HepG2 (cell line): ENCODE measurements around the gene SEC14L1. TPM values are rescaled to one million over a fixed set of nuclear protein-coding genes. Genes with fewer than 3 reads are reported as not detected.

Experiments used
- BORCS8-MEF2B ChIP-seq: sonication (generic); formaldehyde crosslinking; IDR thresholded peaks from 2 replicates; pipeline ENCODE4 v1.8.0; 2022; ENCODE audit warnings: mild to moderate bottlenecking, missing genetic modification reagents
- CEBPG ChIP-seq: IDR thresholded peaks from 2 replicates; pipeline ENCODE4 v1.6.1; 2016
- EP300 ChIP-seq, 3 experiments: sonication (generic) in 1 of 3; formaldehyde crosslinking in 1 of 3; IDR thresholded peaks; 2 replicates each; pipeline versions ENCODE4 v1.5.1 to v1.6.1; 2011 to 2020; ENCODE audit warnings: low read depth in 2 of 3, low read length in 2 of 3, borderline replicate concordance in 1 of 3, improper control_type of control experiment in 1 of 3, mild to moderate bottlenecking in 1 of 3, missing genetic modification reagents in 1 of 3, moderate library complexity in 1 of 3
- GATAD1 ChIP-seq: IDR thresholded peaks from 2 replicates; pipeline ENCODE4 v1.6.1; 2016; ENCODE audit warnings: missing genetic modification reagents, missing compliant biosample characterization
- KLF15 ChIP-seq: sonication (generic); formaldehyde crosslinking; IDR thresholded peaks from 2 replicates; pipeline ENCODE4 v1.8.1; 2023; ENCODE audit warnings: borderline replicate concordance, mild to moderate bottlenecking, inconsistent platforms, missing genetic modification reagents, mixed read lengths
- PAF1 ChIP-seq: IDR thresholded peaks from 2 replicates; pipeline ENCODE4 v1.6.1; 2016; ENCODE audit warnings: missing genetic modification reagents, missing compliant biosample characterization
- TBL1XR1 ChIP-seq: fragments of 150-350 bp; IDR thresholded peaks from 2 replicates; pipeline ENCODE4 v1.6.1; 2014; ENCODE audit warnings: borderline replicate concordance, low read length; ENCODE audit not compliant: partially characterized antibody
- ZMYM3 ChIP-seq: sonication (generic); formaldehyde crosslinking; IDR thresholded peaks from 2 replicates; pipeline ENCODE4 v1.5.1; 2020; ENCODE audit warnings: mild to moderate bottlenecking, missing genetic modification reagents
- ZNF329 ChIP-seq: sonication (generic); formaldehyde crosslinking; IDR thresholded peaks from 2 replicates; pipeline ENCODE4 v1.9.0; 2021; ENCODE audit warnings: low read depth, mild to moderate bottlenecking, missing genetic modification reagents
- ZNF335 ChIP-seq: sonication (generic); formaldehyde crosslinking; IDR thresholded peaks from 2 replicates; pipeline ENCODE4 v1.4.0; 2020; ENCODE audit warnings: missing genetic modification reagents
- ZNF629 ChIP-seq: sonication (generic); formaldehyde crosslinking; conservative IDR thresholded peaks from 2 replicates; pipeline ENCODE4 v1.5.0; 2020; ENCODE audit warnings: missing genetic modification reagents
- ZNF644 ChIP-seq: IDR thresholded peaks from 2 replicates; pipeline ENCODE4 v1.6.1; 2016; ENCODE audit warnings: low read depth
- ZNF75D ChIP-seq: sonication (generic); formaldehyde crosslinking; IDR thresholded peaks from 2 replicates; pipeline ENCODE4 v1.8.1; 2023; ENCODE audit warnings: missing genetic modification reagents, mild to moderate bottlenecking, borderline replicate concordance
- ZNF839 ChIP-seq: sonication (generic); formaldehyde crosslinking; IDR thresholded peaks from 2 replicates; pipeline ENCODE4 v1.4.0; 2020; ENCODE audit warnings: missing genetic modification reagents, mild to moderate bottlenecking, borderline replicate concordance
- polyA plus RNA-seq, 8 experiments: library from polyadenylated mRNA; depleted of rRNA in 3 of 8; stranded (reverse) in 7 of 8; unstranded in 1 of 8; fragments of >200 nt; fragmentation: Illumina TruSeq in 4 of 8; extraction: Trizol in 4 of 8; gene quantifications; 2 replicates each; pipeline versions ENCODE4 v1.2.1 to v1.2.3, GENCODE V29; 2011 to 2016; ENCODE audit warnings: low read depth in 4 of 8, missing spikeins in 1 of 8, mixed read lengths in 1 of 8; ENCODE audit not compliant: insufficient read depth in 1 of 8
- total RNA-seq, 5 experiments: library from RNA; depleted of rRNA; stranded (reverse); fragments of >200 nt; fragmentation: Illumina TruSeq; extraction: Trizol; gene quantifications; 2 replicates each; pipeline ENCODE4 v1.2.3, GENCODE V29; 2016; ENCODE audit warnings: low read depth in 1 of 5
- TF ChIP-seq, protein P1 (sequence below): sonication (generic); formaldehyde crosslinking; IDR thresholded peaks from 2 replicates; pipeline ENCODE4 v1.4.0; 2020; ENCODE audit warnings: mild to moderate bottlenecking, missing genetic modification reagents, borderline replicate concordance
- TF ChIP-seq, protein P2 (sequence below): sonication (generic); formaldehyde crosslinking; IDR thresholded peaks from 2 replicates; pipeline ENCODE4 v1.4.0; 2020; ENCODE audit warnings: low read depth, mild to moderate bottlenecking, missing genetic modification reagents
- TF ChIP-seq, protein P3 (sequence below): sonication (generic); formaldehyde crosslinking; IDR thresholded peaks from 2 replicates; pipeline ENCODE4; 2020; ENCODE audit warnings: missing genetic modification reagents, mild to moderate bottlenecking, borderline replicate concordance
- TF ChIP-seq, protein P4 (sequence below): sonication (generic); formaldehyde crosslinking; IDR thresholded peaks from 2 replicates; pipeline ENCODE4 v1.5.1; 2020; ENCODE audit warnings: missing genetic modification reagents, mild to moderate bottlenecking, borderline replicate concordance
- TF ChIP-seq, protein P5 (sequence below): sonication (generic); formaldehyde crosslinking; IDR thresholded peaks from 2 replicates; pipeline ENCODE4 v1.8.0; 2022; ENCODE audit warnings: missing genetic modification reagents, mild to moderate bottlenecking, borderline replicate concordance

Gene SEC14L1
- total and polyA plus RNA-seq, 2 of the 13 experiments (the other 11 are each of a cell fraction or from before 2014, with no cell fraction given), result 26.3 to 43.9 TPM

DNA sequence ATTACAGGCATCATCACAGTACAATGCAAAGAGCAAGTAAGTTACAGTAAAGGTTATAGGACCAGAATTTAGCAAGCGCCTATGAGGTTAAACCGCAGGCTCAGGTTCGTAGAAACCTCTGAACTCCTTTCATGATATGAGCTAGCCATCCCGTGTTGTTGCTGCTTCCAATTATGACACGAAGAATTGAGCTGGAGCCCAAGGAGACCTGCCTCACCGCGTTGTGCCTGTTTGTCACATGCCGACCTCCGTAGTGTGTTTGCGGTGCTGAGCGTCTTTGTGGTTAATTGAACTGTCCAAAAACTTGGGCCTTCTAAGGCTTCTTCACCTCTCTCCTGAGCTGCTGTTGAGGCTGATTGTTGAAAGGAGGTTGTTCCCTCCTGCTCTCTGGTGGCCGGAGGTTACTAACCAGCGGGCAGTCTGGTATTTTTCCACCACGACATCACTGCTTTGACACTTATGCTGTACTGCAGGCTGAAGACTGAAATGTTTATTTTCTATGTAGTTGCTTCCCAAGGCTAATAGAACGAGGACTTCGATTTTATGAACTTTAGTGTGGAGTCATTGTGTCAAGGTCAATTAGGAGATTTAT, 67.5 kb downstream of the SEC14L1 start (continued):
- TF ChIP-seq ZNF629 (no peak), ZNF335 (CRISPR knock-in tag) (no peak; the same call in 1 of the 2 replicates), ZNF75D (CRISPR knock-in tag) (no peak), BORCS8-MEF2B (CRISPR knock-in tag) (no peak), CEBPG (CRISPR knock-in tag) (no peak), TBL1XR1 (no peak), PAF1 (CRISPR knock-in tag) (no peak), ZNF644 (0 out of 2 replicates have a peak, but pooled peaks have one; percentile 44), KLF15 (CRISPR knock-in tag) (no peak), GATAD1 (peak; percentile 58; the same call in 1 of the 2 replicates), EP300 (IDR thresholded peaks at IDR 0.05; ENCODE audit: low read depth in 2 of 2, low read length in 2 of 2) (peak in 1 of 2 experiments; percentile 83; a peak in 2 of 4 replicates), EP300 (CRISPR knock-in tag; IDR thresholded peaks at IDR 0.05; ENCODE audit: borderline replicate concordance) (no peak), ZNF329 (no peak), ZNF839 (CRISPR knock-in tag) (no peak), ZMYM3 (CRISPR knock-in tag) (peak; percentile 75)
- TF ChIP-seq, protein P1, sequence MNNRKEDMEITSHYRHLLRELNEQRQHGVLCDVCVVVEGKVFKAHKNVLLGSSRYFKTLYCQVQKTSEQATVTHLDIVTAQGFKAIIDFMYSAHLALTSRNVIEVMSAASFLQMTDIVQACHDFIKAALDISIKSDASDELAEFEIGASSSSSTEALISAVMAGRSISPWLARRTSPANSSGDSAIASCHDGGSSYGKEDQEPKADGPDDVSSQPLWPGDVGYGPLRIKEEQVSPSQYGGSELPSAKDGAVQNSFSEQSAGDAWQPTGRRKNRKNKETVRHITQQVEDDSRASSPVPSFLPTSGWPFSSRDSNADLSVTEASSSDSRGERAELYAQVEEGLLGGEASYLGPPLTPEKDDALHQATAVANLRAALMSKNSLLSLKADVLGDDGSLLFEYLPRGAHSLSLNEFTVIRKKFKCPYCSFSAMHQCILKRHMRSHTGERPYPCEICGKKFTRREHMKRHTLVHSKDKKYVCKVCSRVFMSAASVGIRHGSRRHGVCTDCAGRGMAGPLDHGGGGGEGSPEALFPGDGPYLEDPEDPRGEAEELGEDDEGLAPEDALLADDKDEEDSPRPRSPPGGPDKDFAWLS (CRISPR knock-in tag), result no peak
- TF ChIP-seq, protein P2, sequence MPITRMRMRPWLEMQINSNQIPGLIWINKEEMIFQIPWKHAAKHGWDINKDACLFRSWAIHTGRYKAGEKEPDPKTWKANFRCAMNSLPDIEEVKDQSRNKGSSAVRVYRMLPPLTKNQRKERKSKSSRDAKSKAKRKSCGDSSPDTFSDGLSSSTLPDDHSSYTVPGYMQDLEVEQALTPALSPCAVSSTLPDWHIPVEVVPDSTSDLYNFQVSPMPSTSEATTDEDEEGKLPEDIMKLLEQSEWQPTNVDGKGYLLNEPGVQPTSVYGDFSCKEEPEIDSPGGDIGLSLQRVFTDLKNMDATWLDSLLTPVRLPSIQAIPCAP (CRISPR knock-in tag), result no peak
- TF ChIP-seq, protein P3, sequence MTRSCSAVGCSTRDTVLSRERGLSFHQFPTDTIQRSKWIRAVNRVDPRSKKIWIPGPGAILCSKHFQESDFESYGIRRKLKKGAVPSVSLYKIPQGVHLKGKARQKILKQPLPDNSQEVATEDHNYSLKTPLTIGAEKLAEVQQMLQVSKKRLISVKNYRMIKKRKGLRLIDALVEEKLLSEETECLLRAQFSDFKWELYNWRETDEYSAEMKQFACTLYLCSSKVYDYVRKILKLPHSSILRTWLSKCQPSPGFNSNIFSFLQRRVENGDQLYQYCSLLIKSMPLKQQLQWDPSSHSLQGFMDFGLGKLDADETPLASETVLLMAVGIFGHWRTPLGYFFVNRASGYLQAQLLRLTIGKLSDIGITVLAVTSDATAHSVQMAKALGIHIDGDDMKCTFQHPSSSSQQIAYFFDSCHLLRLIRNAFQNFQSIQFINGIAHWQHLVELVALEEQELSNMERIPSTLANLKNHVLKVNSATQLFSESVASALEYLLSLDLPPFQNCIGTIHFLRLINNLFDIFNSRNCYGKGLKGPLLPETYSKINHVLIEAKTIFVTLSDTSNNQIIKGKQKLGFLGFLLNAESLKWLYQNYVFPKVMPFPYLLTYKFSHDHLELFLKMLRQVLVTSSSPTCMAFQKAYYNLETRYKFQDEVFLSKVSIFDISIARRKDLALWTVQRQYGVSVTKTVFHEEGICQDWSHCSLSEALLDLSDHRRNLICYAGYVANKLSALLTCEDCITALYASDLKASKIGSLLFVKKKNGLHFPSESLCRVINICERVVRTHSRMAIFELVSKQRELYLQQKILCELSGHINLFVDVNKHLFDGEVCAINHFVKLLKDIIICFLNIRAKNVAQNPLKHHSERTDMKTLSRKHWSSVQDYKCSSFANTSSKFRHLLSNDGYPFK (CRISPR knock-in tag), result no peak; the same call in 1 of the 2 replicates
- TF ChIP-seq, protein P4, sequence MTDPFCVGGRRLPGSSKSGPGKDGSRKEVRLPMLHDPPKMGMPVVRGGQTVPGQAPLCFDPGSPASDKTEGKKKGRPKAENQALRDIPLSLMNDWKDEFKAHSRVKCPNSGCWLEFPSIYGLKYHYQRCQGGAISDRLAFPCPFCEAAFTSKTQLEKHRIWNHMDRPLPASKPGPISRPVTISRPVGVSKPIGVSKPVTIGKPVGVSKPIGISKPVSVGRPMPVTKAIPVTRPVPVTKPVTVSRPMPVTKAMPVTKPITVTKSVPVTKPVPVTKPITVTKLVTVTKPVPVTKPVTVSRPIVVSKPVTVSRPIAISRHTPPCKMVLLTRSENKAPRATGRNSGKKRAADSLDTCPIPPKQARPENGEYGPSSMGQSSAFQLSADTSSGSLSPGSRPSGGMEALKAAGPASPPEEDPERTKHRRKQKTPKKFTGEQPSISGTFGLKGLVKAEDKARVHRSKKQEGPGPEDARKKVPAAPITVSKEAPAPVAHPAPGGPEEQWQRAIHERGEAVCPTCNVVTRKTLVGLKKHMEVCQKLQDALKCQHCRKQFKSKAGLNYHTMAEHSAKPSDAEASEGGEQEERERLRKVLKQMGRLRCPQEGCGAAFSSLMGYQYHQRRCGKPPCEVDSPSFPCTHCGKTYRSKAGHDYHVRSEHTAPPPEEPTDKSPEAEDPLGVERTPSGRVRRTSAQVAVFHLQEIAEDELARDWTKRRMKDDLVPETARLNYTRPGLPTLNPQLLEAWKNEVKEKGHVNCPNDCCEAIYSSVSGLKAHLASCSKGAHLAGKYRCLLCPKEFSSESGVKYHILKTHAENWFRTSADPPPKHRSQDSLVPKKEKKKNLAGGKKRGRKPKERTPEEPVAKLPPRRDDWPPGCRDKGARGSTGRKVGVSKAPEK (CRISPR knock-in tag), result no peak
- TF ChIP-seq, protein P5, sequence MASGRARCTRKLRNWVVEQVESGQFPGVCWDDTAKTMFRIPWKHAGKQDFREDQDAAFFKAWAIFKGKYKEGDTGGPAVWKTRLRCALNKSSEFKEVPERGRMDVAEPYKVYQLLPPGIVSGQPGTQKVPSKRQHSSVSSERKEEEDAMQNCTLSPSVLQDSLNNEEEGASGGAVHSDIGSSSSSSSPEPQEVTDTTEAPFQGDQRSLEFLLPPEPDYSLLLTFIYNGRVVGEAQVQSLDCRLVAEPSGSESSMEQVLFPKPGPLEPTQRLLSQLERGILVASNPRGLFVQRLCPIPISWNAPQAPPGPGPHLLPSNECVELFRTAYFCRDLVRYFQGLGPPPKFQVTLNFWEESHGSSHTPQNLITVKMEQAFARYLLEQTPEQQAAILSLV (CRISPR knock-in tag), result no peak
